ENCODE measurements around the gene GPR35.

- TF ChIP-seq CTCF (IDR thresholded peaks at IDR 0.05; ENCODE audit: borderline replicate concordance, extremely low read depth, low read length, poor library complexity, severe bottlenecking) (no peak), EZH2 (IDR thresholded peaks at IDR 0.05; ENCODE audit: borderline replicate concordance, low read depth, low read length, severe bottlenecking) (no peak)
These were observed 10.1 kb downstream of the GPR35 start for GRCh38 chr2:240635121-240635997.

Measured in DND-41 (cell line).